ENCODE data around the gene RAMP3.
"Not testable (repeated sequence)": the region's sequence is repeated elsewhere in the genome, so short reads cannot be mapped to it uniquely, and the experiment has no call there.

The RAMP3 gene

GRCh38 chr7:45192621-45193041, 35.0 kb downstream of the RAMP3 start:
- no peak for DNase-seq (ENCODE audit: low read depth, low spot score)

DNA sequence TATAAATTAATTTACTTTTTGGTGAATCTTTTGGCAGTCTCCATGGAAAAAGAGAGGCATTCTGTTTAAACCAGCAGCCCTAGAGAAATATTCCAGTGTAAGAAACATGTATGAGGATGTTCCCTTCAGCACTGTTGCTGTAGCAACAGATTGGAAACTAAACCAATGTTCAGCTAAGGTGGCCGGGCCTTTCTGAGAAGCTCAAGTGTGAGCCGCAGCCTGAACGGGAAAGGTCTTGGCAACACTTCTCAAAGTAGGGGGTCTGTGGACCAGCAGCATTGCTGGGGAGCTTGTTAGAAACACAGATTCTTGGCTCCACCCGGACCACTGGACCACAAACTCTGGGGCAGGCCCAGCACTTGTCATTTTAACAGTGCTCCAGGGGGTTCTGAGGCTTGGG, 36.2 kb downstream of the RAMP3 start:
- DNase-seq (ENCODE audit: low read depth, low spot score): no peak

DNA sequence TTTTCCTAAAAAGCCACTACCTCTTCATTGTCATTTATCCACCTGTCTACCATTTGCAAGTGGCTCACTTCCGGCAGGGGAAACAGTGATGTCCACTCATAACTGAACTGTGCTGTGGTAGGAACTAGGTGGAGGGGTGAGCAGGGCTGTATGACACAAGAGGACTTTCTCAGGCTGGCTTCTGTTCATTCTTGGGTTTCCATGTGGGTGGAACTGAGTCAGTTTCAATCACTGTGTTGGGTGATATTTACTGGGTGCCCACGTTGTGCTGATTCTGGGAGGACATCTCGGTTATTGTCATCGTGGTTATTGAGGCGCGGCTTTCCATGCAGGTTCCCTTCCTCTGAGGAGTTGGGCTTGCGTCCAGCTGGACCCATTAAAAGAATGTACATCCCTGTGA, 38.8 kb downstream of the RAMP3 start:
- DNase-seq (ENCODE audit: low read depth, low spot score): no peak

- no peak for DNase-seq (ENCODE audit: low read depth, low spot score)
Observed at GRCh38 chr7:45197461-45197860, 39.9 kb downstream of the RAMP3 start.

GRCh38 chr7:45198986-45199385, 41.4 kb downstream of the RAMP3 start:
- no peak for DNase-seq (ENCODE audit: low read depth, low spot score)

DNA sequence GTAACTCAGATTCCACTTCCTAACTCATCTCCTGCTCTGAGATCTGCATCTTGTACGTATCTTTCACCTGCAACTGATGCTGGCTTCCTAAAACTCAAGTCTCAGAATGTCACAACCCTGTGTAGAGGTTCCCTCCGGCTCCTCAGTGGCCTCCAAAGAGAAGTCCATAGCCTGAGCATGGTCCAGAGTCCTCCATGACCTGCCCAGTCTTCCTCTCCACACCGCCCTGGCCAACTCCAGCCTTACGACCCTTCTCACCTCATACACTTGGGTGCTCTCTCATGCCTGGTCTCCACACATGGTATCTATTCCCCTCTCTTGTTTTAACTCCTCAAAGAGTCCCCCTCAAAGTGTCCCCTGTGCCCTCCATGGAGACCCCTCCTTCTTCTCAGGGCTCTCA, 41.9 kb downstream of the RAMP3 start:
- no peak for DNase-seq (ENCODE audit: low read depth, low spot score)

GRCh38 chr7:45202625-45203024, 45.0 kb downstream of the RAMP3 start:
- no peak for DNase-seq (ENCODE audit: low read depth, low spot score)

GRCh38 chr7:45203036-45203435, 45.4 kb downstream of the RAMP3 start:
- no peak for DNase-seq (ENCODE audit: low read depth, low spot score)

DNA sequence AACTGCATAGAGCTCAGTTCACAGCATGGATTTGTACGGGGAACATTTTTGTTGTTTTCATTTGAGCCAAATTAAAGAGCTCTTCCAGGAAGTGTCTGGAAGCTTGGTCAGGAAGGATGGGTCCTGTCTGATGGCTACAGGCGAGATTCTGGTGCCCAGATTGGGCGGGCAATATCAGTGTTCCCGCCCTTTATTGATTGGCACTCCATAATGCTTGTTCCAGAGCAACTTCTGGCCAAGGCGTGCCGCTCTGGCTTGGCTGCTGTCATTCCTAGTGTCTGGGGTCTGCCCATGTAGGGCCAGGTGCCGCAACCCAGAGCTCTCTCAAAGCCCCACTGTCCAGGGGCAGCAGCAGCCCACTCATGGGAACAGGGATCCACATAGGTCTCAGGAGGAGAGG, 45.9 kb downstream of the RAMP3 start:
- DNase-seq (ENCODE audit: low read depth, low spot score): no peak

DNA sequence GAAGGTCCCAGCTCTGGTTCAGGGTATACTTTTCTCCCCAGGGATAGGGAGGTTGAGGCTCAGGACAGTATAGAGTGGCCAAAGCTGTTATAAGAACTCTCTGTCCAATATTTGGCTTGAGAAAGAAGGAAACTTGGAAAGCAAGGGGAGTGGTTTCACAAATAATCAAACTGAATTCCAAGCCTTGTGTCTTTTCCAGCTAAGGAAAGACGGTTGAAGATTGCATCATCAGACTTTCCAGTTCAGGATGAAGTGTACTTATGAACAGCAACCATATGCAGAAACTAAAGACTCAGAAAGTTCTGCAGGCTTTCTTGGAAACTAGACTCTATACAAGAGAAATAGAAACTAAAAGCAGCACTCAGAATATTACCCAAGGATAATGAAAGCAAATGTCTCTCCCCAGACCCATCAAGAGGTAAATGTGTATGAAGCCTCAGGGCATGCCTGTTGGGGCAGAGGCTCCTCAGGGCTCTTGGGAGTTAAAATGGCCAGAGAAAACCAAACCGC, 46.4 kb downstream of the RAMP3 start:
- DNase-seq (ENCODE audit: low read depth, low spot score): no peak

- not testable (repeated sequence) for DNase-seq (ENCODE audit: low read depth, low spot score)
Observed at GRCh38 chr7:45206266-45206665, 48.7 kb downstream of the RAMP3 start.

DNA sequence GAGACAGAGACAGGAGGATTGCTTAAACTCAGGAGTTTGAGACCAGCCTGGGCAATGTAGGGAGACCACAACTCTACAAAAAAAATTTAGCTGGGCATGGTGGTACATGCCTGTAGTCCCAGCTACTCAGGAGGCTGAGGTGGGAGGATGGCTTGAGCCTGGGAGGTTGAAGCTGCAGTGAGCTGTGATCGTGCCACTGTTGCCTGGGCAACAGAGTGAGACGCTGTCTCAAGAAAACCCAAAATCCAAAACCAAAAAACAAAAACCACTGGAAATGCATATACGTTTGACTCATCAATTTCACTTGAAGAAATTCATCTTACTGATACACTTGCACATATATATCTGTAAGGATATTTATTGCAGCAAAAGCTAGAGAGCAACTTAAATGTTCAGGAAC, 52.3 kb downstream of the RAMP3 start:
- DNase-seq (ENCODE audit: low read depth, low spot score): not testable (repeated sequence)

GRCh38 chr7:45211066-45211465, 53.5 kb downstream of the RAMP3 start:
- no peak for DNase-seq (ENCODE audit: low read depth, low spot score)

DNA sequence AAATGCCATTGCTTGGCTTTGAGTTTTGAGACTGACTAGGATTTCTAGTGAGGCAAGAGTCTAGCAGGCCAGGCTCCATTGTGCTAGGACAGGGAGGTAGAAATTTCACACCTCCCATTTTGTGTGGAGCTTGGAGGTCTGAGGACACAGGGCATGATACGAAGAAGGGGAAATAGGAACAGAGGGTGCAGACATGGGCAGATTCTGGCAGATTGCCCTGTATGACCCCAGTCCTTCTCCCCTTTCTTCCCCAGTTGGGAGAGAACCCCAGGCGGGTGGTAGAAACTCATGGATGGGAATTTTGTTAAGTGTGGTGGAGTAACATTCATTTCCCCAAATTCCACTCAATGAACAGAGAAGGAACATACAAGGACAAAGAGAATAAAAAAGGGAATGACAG, 54.4 kb downstream of the RAMP3 start:
- DNase-seq (ENCODE audit: low read depth, low spot score): no peak

GRCh38 chr7:45212606-45213005, 55.0 kb downstream of the RAMP3 start:
- DNase-seq (ENCODE audit: low read depth, low spot score): no peak

- DNase-seq (ENCODE audit: low read depth, low spot score): no peak
Observed at GRCh38 chr7:45215601-45216062, 58.0 kb downstream of the RAMP3 start.

GRCh38 chr7:45216181-45216580, 58.6 kb downstream of the RAMP3 start:
- no peak for DNase-seq (ENCODE audit: low read depth, low spot score)

DNA sequence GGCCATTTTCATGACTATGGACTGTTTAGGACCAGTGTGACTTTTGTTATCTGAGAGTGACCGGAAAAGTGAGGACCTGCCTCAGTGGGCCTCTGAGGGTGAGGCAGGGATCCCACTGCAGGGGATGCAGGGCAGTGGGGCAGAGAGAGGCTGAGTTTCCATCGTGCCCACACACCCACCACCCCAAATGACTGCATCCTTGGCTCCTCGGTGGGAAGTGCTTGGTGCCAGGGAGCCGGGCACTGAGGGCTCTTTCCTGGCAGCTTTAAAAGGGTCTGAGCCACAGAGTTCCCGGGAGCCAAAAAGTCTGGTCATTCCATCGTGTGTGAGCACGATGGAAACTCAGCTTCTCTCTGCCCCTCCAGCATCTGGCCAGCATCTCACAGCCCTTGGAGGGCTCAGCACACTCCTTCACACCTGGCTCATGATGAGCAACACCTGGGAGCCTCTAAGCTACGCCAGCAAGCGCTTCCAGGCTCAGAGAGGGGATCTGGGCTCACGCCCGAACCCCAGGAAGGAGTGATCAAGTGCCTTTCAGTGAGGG, 59.1 kb downstream of the RAMP3 start:
- DNase-seq (ENCODE audit: low read depth, low spot score): no peak

DNA sequence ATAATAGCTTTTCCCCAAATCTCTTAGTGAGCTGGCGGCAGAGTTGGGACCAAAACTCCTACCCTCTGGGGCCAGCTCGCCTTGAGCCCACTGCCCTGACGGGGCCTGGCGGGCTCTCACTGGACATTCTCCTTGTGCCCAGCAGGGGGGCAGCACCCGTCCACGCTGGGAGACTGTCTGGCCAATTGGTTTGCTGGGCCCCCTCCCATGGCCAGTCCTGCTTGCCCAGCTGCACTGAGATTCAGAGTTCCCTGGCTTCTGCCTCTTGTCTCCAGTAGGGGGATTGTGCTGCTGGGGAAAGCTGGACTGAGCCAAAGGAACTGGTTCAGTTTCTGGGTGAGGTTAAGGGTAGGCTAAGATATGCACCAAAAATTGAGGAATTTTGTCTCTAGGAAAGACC, 59.8 kb downstream of the RAMP3 start:
- DNase-seq (ENCODE audit: low read depth, low spot score): no peak

DNA sequence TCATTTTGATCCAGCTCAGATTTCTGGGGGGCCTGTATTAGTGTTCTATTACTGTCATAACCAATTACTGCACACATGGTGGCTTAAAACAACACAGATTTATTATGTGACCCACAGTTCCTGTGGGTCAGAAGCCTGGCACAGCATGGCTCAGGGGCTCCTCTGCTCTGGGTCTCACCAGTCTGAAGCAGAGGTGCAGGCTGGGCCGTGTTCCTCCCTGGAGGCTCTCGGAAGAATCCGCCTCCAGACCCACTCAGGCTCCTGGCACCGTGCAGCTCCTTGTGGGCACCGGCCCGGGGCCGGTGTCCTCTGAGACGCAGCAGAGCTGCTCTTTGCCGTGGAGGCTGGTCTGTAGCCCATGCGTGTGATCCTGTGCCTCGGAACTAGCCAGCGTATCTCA, 61.5 kb downstream of the RAMP3 start:
- no peak for DNase-seq (ENCODE audit: low read depth, low spot score)

- DNase-seq (ENCODE audit: low read depth, low spot score): no peak
Observed at GRCh38 chr7:45219801-45220435, 62.3 kb downstream of the RAMP3 start.

- no peak for DNase-seq (ENCODE audit: low read depth, low spot score)
Observed at GRCh38 chr7:45220846-45221618, 63.4 kb downstream of the RAMP3 start.

All from brain pericyte (primary cell).